Activated CD4-positive, CD25-positive, alpha-beta regulatory T cell (primary cell): ENCODE results near the gene TMEM178B.
"Not testable (repeated sequence)": the region's sequence is repeated elsewhere in the genome, so short reads cannot be mapped to it uniquely, and the experiment has no call there.

ENCODE experiments used
- DNase-seq, 4 experiments: peaks; one replicate each; lab custom pipeline; 2025; lab: John Stamatoyannopoulos, UW

Gene TMEM178B

DNA sequence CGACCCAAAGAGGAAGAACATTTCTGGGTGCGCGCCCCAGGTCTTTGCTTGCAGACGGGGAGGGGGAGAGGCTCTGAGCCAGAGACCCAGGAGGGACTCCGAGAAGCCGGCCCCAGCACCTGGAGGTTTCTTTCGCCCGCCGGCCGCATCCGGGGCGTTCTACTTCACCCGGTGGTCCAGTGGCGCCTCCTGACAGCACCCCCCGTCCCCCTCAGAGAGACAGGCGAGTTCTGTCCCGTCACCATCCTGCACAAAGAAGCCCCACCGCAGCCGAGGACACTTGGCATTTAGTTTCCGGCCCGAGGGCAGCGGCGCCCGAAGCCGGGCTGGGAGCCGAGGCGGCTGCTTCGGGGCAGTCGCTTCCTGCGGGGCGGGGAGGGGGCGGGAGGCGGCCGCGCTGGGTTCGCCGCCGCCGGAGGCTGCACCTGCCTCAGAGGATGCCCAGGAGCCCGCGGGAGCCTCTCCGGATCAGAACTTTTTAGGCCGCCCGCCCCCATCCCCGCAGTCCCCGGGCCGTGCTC, at the start of gene TMEM178B:
TMEM178B (plus strand) TSS at position 424 of the 521 bp plus-strand sequence.
- no peak for DNase-seq

DNA sequence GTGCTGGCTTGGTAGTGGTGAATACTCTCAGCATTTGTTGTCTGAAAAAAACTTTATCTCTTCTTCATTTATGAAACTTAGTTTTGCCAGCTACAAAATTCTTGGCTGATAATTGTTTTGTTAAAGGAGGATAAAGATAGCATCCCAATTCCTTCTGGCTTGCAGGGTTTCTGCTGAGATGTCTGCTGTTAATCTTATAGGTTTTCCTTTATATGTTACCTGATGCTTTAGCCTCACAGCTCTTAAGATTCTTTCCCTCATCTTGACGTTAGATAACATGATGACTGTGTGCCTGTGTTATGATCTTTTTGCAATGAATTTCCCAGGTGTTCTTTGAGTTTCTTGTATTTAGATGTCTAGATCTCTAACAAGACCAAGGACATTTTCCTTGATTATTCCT, 49.2 kb upstream of the TMEM178B start:
- no peak for DNase-seq

DNA sequence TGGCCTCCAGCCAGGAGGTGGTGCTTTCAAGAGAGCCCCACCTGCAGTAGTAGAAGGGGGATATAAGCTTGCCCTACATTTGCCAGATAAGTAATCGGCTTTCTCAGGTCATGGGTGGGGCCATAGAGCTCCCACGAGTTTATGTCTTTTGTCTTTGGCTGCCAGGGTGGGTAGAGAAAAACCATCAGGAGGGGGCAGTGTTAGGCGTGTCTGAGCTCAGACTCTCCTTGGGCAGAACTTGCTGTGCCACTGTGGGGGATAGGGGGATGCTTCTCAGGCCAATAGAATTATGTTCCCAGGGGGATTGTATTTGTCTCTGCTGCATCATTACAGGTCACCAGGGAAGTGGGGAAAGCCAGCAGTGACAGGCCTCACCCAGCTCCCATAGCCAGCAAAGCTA, 46.8 kb upstream of the TMEM178B start:
- no peak for DNase-seq

DNA sequence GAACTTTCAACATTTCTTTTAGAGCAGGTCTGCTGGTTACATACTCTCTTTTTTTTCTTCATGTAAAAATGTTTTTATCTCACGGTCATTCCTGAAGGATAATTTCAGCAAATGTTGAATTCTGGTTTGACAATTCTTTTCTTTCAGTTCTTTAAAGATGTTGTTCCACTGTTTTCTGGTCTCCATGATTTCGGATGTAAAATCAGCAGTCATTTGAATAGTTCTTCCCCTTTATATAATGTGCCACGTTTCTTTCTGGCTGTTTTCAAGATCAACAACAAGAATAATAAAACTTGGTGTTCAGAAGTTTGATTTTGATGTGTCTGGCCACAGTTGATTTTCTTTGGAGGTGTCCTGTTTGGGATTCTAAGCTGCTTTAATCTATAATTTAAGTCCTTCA, 45.1 kb upstream of the TMEM178B start:
- DNase-seq = no peak

DNA sequence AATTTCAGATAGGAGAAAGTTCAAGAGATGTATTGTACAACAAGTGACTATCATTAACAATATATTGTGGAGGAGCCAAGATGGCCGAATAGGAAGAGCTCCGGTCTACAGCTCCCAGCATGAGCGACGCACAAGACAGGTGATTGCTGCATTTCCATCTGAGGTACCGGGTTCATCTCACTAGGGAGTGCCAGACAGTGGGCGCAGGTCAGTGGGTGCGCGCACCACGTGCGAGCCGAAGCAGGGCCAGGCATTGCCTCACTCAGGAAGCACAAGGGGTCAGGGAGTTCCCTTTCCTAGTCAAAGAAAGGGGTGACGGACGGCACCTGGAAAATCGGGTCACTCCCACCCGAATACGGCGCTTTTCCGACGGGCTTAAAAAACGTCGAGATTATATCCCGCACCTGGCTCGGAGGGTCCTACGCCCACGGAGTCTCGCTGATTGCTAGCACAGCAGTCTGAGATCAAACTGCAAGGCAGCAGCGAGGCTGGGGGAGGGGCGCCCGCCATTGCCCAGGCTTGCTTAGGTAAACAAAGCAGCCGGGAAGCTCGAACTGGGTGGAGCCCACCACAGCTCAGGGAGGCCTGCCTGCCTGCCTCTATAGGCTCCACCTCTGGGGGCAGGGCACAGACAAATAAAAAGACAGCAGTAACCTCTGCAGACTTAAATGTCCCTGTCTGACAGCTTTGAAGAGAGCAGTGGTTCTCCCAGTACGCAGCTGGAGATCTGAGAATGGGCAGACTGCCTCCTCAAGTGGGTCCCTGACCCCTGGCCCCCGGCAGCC, 41.1 kb upstream of the TMEM178B start:
- not testable (repeated sequence) for DNase-seq

DNA sequence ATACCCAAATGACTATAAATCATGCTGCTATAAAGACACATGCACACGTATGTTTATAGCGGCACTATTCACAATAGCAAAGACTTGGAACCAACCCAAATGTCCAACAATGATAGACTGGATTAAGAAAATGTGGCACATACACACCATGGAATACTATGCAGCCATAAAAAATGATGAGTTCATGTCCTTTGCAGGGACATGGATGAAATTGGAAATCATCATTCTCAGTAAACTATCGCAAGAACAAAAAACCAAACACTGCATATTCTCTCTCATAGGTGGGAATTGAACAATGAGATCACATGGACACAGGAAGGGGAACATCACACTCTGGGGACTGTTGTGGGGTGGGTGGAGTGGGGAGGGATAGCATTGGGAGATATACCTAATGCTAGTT, 35.8 kb upstream of the TMEM178B start:
- not testable (repeated sequence) for DNase-seq

DNA sequence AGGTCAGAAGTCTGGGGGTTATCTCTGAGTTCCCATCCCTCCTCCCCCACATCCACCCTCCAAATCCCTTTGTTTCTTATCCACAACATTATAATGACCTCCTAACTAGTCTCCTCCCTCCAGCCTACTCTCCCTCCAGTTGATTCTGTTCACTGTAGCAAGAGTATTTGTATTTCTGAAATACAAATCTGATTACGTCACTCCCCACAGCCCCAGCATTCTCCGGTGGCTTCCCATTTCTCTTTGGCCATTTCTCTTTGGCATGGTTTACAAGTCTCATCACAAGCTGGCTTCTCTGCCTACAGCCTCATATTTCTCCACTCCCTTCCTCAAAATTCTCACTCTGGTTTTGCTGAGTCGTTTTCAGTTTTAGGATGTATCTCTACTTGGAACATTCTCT, 34.5 kb upstream of the TMEM178B start:
- DNase-seq = no peak

DNA sequence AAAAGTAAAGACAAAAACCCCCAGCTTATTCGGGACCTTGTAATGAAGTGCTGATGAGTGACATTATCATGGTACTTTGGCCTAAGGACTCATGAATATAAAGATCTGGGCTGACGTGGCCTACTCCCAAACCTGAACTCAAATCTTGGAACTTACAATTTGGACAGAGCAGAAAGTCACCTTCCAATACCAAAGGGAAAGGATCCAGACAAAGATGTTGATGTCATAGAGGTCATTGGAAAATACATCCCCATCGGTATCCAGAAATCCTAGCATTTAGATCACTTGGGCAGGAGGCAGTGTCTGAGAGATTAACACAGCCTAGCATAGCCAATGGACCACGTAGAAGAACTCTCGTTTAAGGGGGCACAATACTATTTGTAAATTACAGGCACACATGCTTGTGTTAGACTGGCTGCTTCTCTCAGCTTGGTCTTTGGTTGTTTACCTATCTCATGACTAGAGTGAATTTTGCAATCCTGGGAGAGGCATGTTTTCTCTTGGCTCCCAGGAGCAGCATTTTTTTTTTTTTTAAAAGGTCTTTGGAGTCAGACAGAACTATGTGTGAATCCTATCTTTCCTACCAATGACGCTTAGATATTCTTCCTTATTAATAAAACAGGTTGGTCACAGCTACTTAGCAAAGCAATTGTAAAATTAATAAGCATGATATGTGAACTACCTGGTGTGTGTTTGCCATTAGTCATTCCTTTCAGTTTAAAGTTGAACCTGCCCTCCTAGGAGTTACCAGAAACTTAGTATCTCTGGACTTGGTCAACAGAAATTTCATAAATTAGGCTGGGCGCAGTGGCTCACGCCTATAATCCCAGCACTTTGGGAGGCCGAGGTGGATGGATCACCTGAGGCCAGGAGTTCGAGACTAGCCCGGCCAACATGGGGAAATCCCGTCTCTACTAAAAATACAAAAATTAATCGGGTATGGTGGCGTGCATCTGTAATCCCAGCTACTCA, 31.4 kb upstream of the TMEM178B start:
- no peak for DNase-seq

DNA sequence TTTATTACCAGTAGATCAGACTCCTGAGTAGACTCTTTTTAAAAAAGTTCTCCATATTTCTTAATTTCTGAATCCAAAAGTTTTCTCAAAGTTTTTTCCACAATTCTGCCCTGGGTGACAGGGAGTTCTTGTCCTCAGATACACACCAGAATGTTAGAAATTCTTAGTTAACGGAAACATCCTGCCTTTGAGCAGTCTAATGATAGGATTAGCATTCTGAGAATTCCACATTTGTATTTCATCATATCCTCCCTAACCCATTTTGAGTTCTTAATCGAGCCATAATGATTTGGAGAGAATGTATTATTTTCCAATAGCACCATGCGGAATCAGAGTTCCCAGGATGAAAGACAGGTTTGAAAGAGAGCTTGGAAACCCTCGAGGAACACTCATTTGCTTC, 30.2 kb upstream of the TMEM178B start:
- no peak for DNase-seq

DNA sequence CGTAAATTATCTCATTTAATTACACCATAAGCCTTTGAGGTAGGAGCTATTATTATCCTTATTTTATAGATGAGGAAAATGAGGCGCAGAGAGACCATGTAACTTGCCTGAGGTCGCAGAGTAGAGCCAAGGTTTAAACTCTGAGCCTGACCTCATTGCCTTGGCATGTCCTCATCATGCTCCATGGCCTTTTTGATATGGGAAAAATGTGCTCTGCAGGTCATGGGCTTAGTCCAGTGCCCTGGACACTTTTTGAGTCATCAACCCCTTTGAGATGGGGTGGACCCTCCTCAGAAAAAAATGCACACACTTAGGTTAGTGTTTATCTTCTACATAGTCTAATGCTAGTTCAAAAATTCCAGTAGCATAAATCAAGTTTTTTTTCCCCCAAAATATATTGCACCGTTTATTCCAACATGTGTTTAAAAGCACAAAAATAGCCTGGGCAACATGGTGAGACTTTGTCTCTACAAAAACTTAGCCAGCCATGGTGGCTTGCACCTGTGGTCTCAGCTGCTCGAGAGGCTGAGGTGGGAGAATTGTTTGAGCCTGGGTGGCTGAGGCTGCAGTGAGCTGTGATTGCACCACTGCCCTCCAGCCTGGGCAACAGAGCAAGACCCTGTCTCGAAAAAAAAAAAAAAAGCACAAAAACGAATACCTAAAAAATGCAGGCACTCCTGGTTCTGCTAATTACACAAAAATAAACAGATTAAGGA, 28.6 kb upstream of the TMEM178B start:
- DNase-seq = no peak

DNA sequence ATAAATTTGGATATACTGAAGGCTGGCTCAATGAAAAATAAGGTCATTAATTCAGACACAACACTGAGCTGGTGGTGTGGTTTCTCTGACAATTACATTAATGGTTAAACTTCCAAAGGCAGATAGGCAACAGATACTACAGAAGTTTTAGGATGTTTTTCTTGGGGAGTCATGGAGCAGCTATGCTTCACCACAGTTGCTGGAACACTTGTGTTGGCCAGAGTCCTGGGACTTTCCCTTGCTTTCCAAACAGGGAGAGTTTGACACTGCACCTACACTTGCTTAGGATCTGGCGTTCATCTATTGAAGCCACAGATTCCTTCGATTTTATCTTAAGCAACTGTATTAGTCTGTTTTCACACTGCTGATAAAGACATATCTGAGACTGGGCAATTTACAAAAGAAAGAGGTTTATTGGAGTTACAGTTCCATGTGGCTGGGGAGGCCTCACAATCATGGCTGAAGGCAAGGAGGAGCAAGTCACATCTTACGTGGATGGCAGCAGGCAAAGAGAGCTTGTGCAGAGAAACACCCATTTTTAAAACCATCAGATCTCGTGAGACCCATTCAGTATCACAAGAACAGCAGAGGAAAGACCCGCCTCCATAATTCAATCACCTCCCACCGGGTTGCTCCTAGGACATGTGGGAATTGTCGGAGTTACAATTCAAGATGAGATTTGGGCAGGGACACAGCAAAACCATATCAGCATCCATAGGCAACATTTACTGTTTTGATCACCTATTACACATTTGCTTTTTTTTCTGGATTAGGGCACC, 27.8 kb upstream of the TMEM178B start:
- DNase-seq = no peak

DNA sequence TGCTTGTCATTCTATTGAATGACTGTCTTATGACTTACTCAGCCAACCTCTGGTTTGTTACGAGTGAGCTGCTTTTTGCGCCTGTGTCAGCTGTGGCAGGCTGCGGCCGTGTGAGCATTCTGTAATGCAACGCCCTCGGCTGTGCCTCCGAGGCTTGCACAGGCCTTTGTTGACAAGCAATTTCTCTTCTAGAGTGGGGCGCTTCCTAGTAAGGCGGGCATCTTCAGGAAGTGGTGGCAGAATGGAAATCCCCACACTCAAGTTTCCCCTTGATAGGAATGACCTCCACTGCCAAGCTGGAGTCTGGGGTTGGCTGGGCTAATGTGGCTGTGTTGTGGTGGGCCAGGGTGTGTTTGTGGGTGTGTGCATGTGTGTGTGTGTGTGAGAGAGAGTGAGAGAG, 20.2 kb upstream of the TMEM178B start:
- DNase-seq = no peak

DNA sequence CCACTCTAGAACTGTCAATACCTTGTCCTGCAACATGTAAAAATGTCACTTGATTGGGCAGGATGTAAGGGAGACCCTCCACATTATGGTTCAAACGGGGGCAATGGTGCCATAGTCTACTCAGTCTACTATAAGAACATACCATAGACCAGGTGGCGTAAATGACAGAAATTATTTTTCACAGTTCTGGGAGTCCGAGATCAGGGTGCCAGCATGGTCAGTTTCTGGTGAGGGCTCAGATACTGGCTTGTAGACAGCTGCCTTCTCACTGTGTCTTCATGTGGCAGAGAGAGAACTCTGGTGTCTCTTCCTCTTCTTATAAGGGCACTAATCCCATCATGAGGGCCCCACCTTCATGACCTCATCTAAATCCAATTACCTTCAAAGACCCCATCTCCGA, 18.7 kb upstream of the TMEM178B start:
- no peak for DNase-seq

DNA sequence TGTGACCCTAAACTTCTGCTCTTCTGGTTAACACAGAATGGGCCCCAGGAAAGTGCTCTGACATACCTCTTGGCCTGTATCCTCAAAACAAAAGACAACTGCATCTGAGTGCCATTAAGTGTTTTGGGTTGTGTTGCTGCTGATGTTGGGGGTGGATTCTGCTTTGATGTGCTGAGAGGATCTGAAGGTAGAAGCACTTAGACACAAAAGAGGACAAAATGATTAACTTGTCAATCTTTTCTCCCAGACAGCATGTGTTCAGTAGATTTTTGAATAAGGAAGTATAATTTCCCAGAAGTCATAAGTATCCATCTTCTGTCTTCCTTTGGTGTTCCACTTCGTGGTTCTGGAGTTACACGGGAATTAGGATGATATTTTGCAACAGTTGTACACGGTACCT, 16.1 kb upstream of the TMEM178B start:
- DNase-seq = no peak

DNA sequence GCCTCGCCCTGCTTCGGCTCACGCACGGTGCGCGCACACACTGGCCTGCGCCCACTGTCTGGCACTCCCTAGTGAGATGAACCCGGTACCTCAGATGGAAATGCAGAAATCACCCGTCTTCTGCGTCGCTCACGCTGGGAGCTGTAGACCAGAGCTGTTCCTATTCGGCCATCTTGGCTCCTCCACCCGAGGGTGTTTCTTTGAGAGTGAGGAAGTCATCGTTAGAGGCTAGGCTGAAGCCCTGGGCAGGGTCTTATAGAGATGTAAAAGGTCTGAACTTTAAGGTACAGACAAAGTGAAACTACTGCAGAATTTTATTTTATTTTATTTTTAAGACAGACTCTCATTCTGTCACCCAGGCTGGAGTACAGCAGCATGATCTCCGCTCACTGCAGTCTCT, 6.0 kb upstream of the TMEM178B start:
- DNase-seq = not testable (repeated sequence)

DNA sequence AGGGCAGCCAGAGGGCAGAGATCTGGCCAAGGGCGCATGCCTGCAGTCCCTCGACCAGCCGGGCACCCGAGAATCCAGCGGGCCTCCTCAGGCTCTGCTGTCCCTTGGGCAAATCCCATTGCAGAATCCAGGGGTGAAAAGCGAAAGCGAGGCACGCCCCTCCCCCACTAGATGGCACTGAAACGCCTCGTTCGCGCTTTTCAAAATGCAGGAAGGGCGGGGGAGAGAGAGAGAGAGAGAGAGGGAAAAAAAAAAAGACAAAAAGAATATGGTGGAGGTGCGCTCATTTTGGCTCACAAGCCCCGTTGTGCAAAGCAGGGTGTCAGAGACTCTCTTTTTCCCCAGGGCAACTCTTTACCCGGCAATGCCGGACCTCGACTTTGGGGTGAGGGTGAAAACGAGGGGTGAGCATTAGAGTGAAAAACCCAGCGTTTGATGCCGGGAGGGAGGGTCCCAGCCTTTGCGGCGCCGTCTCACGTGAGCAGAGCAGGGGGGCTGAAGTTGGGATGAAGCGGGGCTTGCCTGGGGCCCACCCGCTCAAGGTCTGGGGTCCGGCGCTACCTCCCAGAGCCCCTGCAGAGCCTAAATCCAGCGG, 2.5 kb upstream of the TMEM178B start:
- DNase-seq = no peak

DNA sequence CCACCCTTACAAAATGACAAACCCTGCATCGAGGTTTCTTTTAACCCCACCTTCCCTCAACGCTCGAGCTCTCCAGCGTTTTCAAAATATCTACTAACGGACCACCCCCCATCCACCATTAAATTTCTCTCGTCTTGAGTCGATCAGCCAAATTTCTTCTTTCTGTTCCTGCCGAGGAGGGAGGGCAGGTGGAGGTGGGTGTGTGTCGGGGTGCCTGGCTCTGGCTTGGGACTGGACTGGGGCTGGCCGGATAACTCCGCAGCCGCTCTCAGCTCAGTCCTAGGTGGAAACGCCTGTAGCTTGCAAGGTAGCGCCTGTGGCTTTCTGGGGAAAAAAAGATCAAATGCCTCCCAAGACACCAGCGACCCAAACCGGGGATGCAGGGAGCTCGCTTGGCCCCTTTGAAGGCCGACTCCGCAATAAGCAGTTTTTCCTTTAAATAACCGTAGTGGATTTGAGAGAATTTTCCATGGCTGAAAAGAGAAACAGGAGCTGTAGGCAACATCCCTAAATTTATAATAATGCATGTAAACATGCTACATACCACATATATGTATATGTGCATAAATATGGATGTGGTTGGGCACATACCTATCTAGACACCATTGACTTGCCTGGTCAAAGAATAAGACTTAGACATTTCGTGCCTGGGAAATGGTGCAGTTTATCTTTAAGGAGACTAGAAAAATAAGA, 1.9 kb upstream of the TMEM178B start:
- DNase-seq = no peak

DNA sequence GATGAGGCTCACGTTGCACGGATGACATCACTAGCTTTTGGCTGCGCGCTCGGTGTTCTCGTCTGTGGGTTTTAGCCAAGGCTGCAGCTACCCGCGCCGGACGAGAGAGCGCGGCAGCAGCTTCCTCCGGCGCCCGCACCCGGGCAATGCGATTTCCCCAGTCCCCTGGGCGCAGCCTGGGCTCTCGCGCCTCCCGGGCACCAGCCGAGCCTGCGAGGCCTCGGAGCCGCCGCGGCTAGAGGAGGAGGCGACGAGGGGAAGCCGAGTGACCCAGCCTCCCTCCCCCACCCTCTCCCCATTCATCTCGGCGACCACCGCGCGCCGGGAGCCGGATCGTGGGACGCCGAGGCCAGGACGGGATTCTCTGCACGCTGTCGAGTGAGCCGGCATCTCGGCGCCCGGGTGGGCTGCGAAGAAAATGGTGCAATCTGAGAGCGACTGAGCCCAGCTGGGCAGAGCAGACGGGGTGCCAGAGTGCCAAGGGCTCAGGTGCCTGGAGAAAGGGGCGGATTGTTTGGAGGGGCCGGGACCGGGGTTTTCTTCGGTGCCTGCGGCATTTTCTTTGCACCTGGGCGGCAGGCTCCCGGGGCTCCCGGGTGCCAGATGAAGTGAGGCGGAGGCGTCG, 1.2 kb upstream of the TMEM178B start:
- DNase-seq = no peak

DNA sequence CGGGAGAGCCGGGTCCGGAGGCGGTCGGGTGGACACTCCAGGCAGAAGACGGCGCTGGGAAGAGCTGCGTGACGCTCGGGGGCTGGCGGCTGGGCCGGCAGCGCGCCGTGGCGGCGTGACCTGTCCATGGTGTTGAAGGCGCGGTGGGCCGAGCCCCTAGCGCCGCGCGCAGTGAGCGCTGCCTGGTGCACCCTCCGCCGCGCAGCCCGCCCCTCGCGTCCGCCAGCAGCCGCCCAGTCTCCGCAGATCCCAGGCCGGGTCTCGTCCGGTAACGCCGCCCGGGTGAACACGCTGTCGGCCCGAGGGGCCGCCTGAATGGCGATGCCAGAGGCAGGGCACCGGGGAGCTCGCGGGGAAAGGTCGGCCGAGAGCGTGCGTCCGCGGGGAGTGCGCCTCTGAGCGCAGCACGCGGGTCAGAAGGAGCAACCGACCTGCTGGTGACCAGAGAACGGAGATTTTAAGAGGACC, 657 bp upstream of the TMEM178B start:
- no peak for DNase-seq
